Temporal lobe (tissue), 1 donor: ENCODE results near the gene B3GALT5. TPM values are rescaled to one million over a fixed set of nuclear protein-coding genes. Genes with fewer than 3 reads are reported as not detected.

Experiments
- total RNA-seq: library from RNA; depleted of rRNA; stranded (reverse); fragments of >200 nt; gene quantifications from one replicate; pipeline ENCODE4 v1.2.3, GENCODE V29; 2014

Gene B3GALT5
- total RNA-seq, 1 donor from 2014 or later: 0.74 TPM

Other genes with a start within 250 kb of the B3GALT5 start
- 0.49 TPM for gene LCA5L, start 167.2 kb upstream of the B3GALT5 start, total RNA-seq
- gene SH3BGR, start 161.0 kb upstream of the B3GALT5 start, total RNA-seq: 1.7 TPM
- gene IGSF5, start 132.2 kb downstream of the B3GALT5 start, total RNA-seq: 0.25 TPM